ENCODE measurements around the gene ZP4.

DNA sequence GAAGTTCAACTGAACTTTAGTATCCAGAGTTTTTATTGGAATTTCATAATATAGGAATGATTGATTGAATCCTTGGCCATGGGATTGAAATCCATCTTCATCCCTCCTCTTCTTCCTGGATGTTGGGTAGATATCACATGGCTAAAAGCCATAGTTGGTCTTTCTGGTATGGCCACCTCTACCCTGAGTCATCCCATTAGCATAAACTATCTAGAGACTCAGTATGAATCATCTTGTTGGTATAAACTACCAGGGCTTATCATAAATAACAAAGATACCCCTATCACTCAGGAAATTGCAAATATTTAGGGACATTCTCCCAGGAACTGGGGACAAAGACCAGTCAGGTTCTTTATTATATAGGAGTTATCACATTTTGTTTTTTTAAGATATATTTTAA is 21.2 kb upstream of the ZP4 start:
- TF ChIP-seq, protein P1, sequence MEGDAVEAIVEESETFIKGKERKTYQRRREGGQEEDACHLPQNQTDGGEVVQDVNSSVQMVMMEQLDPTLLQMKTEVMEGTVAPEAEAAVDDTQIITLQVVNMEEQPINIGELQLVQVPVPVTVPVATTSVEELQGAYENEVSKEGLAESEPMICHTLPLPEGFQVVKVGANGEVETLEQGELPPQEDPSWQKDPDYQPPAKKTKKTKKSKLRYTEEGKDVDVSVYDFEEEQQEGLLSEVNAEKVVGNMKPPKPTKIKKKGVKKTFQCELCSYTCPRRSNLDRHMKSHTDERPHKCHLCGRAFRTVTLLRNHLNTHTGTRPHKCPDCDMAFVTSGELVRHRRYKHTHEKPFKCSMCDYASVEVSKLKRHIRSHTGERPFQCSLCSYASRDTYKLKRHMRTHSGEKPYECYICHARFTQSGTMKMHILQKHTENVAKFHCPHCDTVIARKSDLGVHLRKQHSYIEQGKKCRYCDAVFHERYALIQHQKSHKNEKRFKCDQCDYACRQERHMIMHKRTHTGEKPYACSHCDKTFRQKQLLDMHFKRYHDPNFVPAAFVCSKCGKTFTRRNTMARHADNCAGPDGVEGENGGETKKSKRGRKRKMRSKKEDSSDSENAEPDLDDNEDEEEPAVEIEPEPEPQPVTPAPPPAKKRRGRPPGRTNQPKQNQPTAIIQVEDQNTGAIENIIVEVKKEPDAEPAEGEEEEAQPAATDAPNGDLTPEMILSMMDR (IDR thresholded peaks at IDR 0.05; ENCODE audit: low read length) = no peak
- TF ChIP-seq EZH2 (optimal IDR thresholded peaks at IDR 0.05; ENCODE audit: low read depth, low read length) (no peak), EZH2phosphoT487 (IDR thresholded peaks at IDR 0.05; ENCODE audit: low read length) (no peak)

All from MM.1S (cell line).